ENCODE data around the gene CDH13.

CDH13 gene

DNA sequence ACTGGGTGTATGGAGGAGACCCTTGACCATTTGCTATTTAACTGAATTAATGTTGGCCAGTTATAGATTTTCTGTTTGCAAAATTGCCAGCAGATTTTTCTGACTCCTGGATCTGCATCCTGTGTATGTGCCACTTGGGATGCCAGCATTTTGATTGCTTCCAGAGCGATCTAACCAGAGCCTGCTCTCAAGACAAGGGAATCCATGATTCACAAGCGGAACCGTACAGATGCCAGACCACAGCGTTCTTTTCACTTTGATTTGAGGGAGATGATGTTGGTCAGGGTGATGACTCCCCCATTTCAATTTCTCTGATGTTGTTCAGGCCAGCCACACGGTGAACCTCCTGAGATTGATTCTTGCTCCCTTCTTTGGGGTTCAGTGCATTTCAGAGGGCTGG lies 228.7 kb downstream of the CDH13 start:
- no peak overlapping the region for H3K4me2 ChIP-seq (ENCODE audit: low read length)
- no peaks in the 10 kb centered on the region for H4K20me1 ChIP-seq (ENCODE audit: control insufficient read depth, insufficient read depth, low read depth, low read length)
- H3K79me2 ChIP-seq (ENCODE audit: control insufficient read depth, low read length), result no peaks in the 10 kb centered on the region
- no peaks in the 10 kb centered on the region for H3K27me3 ChIP-seq (ENCODE audit: control insufficient read depth, low read length)
- H3K4me3 ChIP-seq (ENCODE audit: low read length), result no peak overlapping the region
- TF ChIP-seq EZH2phosphoT487 (IDR thresholded peaks at IDR 0.05; ENCODE audit: borderline replicate concordance, low read length) (no peak), CTCF (IDR thresholded peaks at IDR 0.05; ENCODE audit: low read depth, low read length, poor library complexity, severe bottlenecking) (no peak)
- no peaks in the 10 kb centered on the region for H3F3A ChIP-seq (ENCODE audit: control insufficient read depth, insufficient read depth)
- H3K9me3 ChIP-seq (ENCODE audit: control insufficient read depth, insufficient read depth, low read length), result no peaks in the 10 kb centered on the region
- H3K9me2 ChIP-seq (replicated peaks; ENCODE audit: control insufficient read depth, low read length), result no peaks in the 10 kb centered on the region
- no peaks in the 10 kb centered on the region for H3K4me1 ChIP-seq (ENCODE audit: control insufficient read depth, low read length)
- H3K27ac ChIP-seq (ENCODE audit: low read depth, low read length), result no peak overlapping the region
- no peaks in the 10 kb centered on the region for H3K36me3 ChIP-seq (ENCODE audit: control insufficient read depth, low read length)

- H3K36me3 ChIP-seq (ENCODE audit: control insufficient read depth, low read length), result no peaks in the 10 kb centered on the region
- H3K79me2 ChIP-seq (ENCODE audit: control insufficient read depth, low read length), result no peaks in the 10 kb centered on the region
- H3K27me3 ChIP-seq (ENCODE audit: control insufficient read depth, low read length), result no peaks in the 10 kb centered on the region
- no peak overlapping the region for H3K4me3 ChIP-seq (ENCODE audit: low read length)
- no peaks in the 10 kb centered on the region for H4K20me1 ChIP-seq (ENCODE audit: control insufficient read depth, insufficient read depth, low read depth, low read length)
- no peak for TF ChIP-seq EZH2phosphoT487 (IDR thresholded peaks at IDR 0.05; ENCODE audit: borderline replicate concordance, low read length)
- TF ChIP-seq CTCF (IDR thresholded peaks at IDR 0.05; ENCODE audit: low read depth, low read length, poor library complexity, severe bottlenecking), result no peak
- no peaks in the 10 kb centered on the region for H3F3A ChIP-seq (ENCODE audit: control insufficient read depth, insufficient read depth)
- H3K27ac ChIP-seq (ENCODE audit: low read depth, low read length), result no peak overlapping the region
- no peaks in the 10 kb centered on the region for H3K9me2 ChIP-seq (replicated peaks; ENCODE audit: control insufficient read depth, low read length)
- H3K4me2 ChIP-seq (ENCODE audit: low read length), result no peak overlapping the region
- H3K4me1 ChIP-seq (ENCODE audit: control insufficient read depth, low read length), result no peaks in the 10 kb centered on the region
- no peaks in the 10 kb centered on the region for H3K9me3 ChIP-seq (ENCODE audit: control insufficient read depth, insufficient read depth, low read length)
These were observed 231.1 kb downstream of the CDH13 start for GRCh38 chr16:82857693-82858365.

GRCh38 chr16:82859662-82860061 lies 232.9 kb downstream of the CDH13 start:
- TF ChIP-seq EZH2phosphoT487 (IDR thresholded peaks at IDR 0.05; ENCODE audit: borderline replicate concordance, low read length) (no peak), CTCF (IDR thresholded peaks at IDR 0.05; ENCODE audit: low read depth, low read length, poor library complexity, severe bottlenecking) (no peak)
- H3F3A ChIP-seq (ENCODE audit: control insufficient read depth, insufficient read depth), result no peaks in the 10 kb centered on the region
- no peak overlapping the region for H3K4me3 ChIP-seq (ENCODE audit: low read length)
- no peaks in the 10 kb centered on the region for H3K79me2 ChIP-seq (ENCODE audit: control insufficient read depth, low read length)
- no peak overlapping the region for H3K4me2 ChIP-seq (ENCODE audit: low read length)
- H3K4me1 ChIP-seq (ENCODE audit: control insufficient read depth, low read length), result no peaks in the 10 kb centered on the region
- no peaks in the 10 kb centered on the region for H3K36me3 ChIP-seq (ENCODE audit: control insufficient read depth, low read length)
- H3K9me2 ChIP-seq (replicated peaks; ENCODE audit: control insufficient read depth, low read length), result no peaks in the 10 kb centered on the region
- H4K20me1 ChIP-seq (ENCODE audit: control insufficient read depth, insufficient read depth, low read depth, low read length), result no peaks in the 10 kb centered on the region
- no peak overlapping the region for H3K27ac ChIP-seq (ENCODE audit: low read depth, low read length)
- no peaks in the 10 kb centered on the region; the same call in 1 of the 2 replicates for H3K9me3 ChIP-seq (ENCODE audit: control insufficient read depth, insufficient read depth, low read length)
- no peaks in the 10 kb centered on the region for H3K27me3 ChIP-seq (ENCODE audit: control insufficient read depth, low read length)

Data from DOHH2 (cell line).